Stomach (tissue), 9 donors: ENCODE measurements around the gene WASF2. TPM values are rescaled to one million over a fixed set of nuclear protein-coding genes. Genes with fewer than 3 reads are reported as not detected.
A peak's percentile ranks its signal among the peaks of the same experiment; 100 is the strongest.

Experiments
- DNase-seq, 2 donors: peaks; one replicate each; pipeline versions ENCODE4 v3.0.0 to v3.0.0-alpha.2; 2013 to 2019
- H3K27ac ChIP-seq, 5 donors: fragments of 200-600 bp in 4 of 5; sonication (generic) in 4 of 5; one replicate each; pipeline ENCODE4 v1.5.1; 2013 to 2019; ENCODE audit warnings: mild to moderate bottlenecking in 1 of 5, moderate library complexity in 1 of 5
- H3K27me3 ChIP-seq, 3 donors: fragments of 200-600 bp; sonication (generic); one replicate each; pipeline ENCODE4 v1.5.1; 2017 to 2019; ENCODE audit warnings: mixed run types in 1 of 3
- H3K36me3 ChIP-seq, 4 donors: fragments of 200-600 bp; sonication (generic); 1 replicate in 3 of 4; 2 replicates in 1 of 4; pipeline ENCODE4 v1.5.1; 2016 to 2019
- H3K4me1 ChIP-seq, 4 donors: fragments of 200-600 bp; sonication (generic); one replicate each; pipeline ENCODE4 v1.5.1; 2016 to 2019
- H3K4me3 ChIP-seq, 4 donors: fragments of 200-600 bp; sonication (generic) in 3 of 4; one replicate each; pipeline ENCODE4 v1.5.1; 2016 to 2019; ENCODE audit warnings: mild to moderate bottlenecking in 1 of 4
- H3K9me3 ChIP-seq, 4 donors: fragments of 200-600 bp; sonication (generic); one replicate each; pipeline ENCODE4 v1.5.1; 2016 to 2019
- EP300 ChIP-seq: sonication (generic); formaldehyde crosslinking; IDR thresholded peaks from one replicate; pipeline ENCODE4 v1.6.1; 2017; ENCODE audit warnings: antibody characterized with exemption
- POLR2A ChIP-seq, 4 donors: fragments of 450-650 bp; IDR thresholded peaks; one replicate each; pipeline ENCODE4 v1.6.1; 2016; ENCODE audit warnings: antibody characterized with exemption in 4 of 4, control low read depth in 2 of 4, mild to moderate bottlenecking in 1 of 4, moderate library complexity in 1 of 4
- POLR2AphosphoS5 ChIP-seq, 3 donors: sonication (generic); formaldehyde crosslinking; IDR thresholded peaks; one replicate each; pipeline ENCODE4 v1.6.1; 2016; ENCODE audit warnings: antibody characterized with exemption in 3 of 3
- WGBS, 5 donors: extraction: QIAGEN DNeasy Blood & Tissue Kit in 3 of 5; methylation state at CpG; one replicate each; pipeline versions ENCODE4 v1.1.5 to v1.1.7; 2013 to 2018; 5-methylcytosine and 5-hydroxymethylcytosine counted together
- intact Hi-C: fragments of 100-400 bp; cut with DNase I; formaldehyde crosslinking; loops from one replicate; pipeline ENCODE4 v1.15.1; 2023; ENCODE audit warnings: low total_unique reads
- polyA plus RNA-seq, 3 donors: library from polyadenylated mRNA; stranded (reverse); fragments of 200-250 nt; gene quantifications; one replicate each; pipeline ENCODE4 v1.2.3, GENCODE V29; 2013
- total RNA-seq, 5 donors: library from RNA; depleted of rRNA; stranded (reverse); fragments of >200 nt; gene quantifications; one replicate each; pipeline versions ENCODE4 v1.1.0 to v1.2.3, GENCODE V29; 2014 to 2016
- TF ChIP-seq, protein P1 (sequence below), 7 experiments: fragments of 450-650 bp in 4 of 7; fragments of 200-600 bp in 3 of 7; sonication (generic) in 3 of 7; IDR thresholded peaks; one replicate each; pipeline ENCODE4 v1.5.1; 2016 to 2019; ENCODE audit warnings: antibody characterized with exemption in 7 of 7, control low read depth in 2 of 7, mild to moderate bottlenecking in 1 of 7
- donor health status: healthy with polysubstance abuse.
- donor health status: Bipolar disorder and iron deficiency.
- donor health status: healthy.

The WASF2 gene
- total and polyA plus RNA-seq, 8 donors, result 24.7 to 82.1 (median 54.7) TPM

DNA sequence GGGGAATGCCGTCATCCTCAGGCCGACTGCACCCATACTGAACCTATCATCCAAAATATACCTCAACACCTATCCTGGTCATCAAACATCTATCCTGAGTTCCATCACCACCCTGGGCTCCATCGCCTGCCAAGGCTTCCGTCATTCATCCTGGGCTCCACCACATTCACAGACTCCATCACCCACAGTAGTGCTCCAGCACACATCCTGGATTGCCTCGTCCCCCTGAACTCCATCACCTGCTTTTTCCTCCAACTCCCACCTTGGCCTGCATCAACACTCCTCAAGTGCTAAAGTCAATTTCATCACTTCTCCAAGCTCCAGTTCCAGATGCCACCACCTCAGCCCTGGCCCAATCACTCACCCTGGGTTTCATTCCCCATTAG is 131.0 kb downstream of the WASF2 start:
- intact Hi-C loops, result loop anchor here (5.0 kb wide), 1 partner anchor 33 kb away; the partner anchor contains the start of gene GPR3
- no peak overlapping the region for H3K27ac ChIP-seq
- no peak for DNase-seq
- H3K27me3 ChIP-seq, result no peaks in the 10 kb centered on the region
- H3K4me1 ChIP-seq, result peaks cover 17 to 43% (median 29%) of the 10 kb centered on the region in 4 donors
- H3K4me3 ChIP-seq, result no peak overlapping the region
- TF ChIP-seq EP300, result no peak
- TF ChIP-seq POLR2AphosphoS5 (IDR thresholded peaks at IDR 0.05), result no peak
- TF ChIP-seq, protein P1, sequence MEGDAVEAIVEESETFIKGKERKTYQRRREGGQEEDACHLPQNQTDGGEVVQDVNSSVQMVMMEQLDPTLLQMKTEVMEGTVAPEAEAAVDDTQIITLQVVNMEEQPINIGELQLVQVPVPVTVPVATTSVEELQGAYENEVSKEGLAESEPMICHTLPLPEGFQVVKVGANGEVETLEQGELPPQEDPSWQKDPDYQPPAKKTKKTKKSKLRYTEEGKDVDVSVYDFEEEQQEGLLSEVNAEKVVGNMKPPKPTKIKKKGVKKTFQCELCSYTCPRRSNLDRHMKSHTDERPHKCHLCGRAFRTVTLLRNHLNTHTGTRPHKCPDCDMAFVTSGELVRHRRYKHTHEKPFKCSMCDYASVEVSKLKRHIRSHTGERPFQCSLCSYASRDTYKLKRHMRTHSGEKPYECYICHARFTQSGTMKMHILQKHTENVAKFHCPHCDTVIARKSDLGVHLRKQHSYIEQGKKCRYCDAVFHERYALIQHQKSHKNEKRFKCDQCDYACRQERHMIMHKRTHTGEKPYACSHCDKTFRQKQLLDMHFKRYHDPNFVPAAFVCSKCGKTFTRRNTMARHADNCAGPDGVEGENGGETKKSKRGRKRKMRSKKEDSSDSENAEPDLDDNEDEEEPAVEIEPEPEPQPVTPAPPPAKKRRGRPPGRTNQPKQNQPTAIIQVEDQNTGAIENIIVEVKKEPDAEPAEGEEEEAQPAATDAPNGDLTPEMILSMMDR (IDR thresholded peaks at IDR 0.05), result no peak
- TF ChIP-seq POLR2A (IDR thresholded peaks at IDR 0.05), result no peak
- H3K9me3 ChIP-seq, result no peaks in the 10 kb centered on the region
- 93 to 99% (median 96%) methylated on average over 5 of the region's 5 CpGs for WGBS, 5 donors
- H3K36me3 ChIP-seq, result peaks cover 58 to 96% (median 92%) of the 10 kb centered on the region in 4 donors

DNA sequence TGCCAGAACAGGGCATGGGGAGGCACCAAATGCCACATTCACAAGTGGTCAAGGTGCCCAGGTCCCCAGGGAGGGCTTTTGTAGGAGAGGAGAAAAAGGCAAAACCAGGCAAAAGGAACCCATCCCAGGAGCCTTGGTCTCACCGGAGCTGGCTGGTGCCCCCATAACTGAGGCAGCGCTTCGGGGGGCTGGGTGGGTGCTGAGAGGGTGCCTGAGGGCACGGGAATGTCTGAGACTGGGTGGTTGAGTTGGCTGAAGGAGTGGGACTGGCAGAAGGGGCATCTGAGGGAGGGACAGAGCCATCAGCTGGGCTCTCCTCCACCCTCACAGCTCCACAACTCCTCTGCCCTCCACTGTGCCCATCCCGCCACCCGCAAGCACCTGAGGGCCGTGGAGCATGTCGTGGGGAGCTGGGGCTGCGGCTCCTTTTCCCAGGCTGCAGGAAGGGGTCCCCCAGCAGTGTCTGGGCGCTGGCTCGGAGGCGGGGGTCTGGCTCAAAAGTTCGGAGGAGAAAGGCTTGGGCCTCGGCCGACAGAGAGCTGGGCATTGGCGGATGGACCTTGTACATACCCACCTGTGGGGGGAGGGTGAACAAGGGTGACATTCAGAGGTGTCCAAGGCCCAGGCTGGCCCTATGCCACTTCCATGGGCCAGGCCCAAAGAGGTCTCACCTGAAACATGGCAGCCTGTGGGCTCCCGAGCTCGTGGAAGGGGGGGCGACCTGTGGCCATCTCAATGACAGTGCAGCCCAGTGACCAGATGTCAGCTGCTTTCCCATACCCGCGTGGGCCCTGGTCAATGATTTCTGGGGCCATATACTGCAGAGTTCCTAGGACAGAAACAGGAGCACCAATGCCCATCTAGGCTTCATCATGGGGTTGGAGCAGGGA is 131.7 kb downstream of the WASF2 start:
- Histone ChIP-seq H3K4me1 (peaks cover 16 to 39% (median 29%) of the 10 kb centered on the region in 4 donors), H3K4me3 (peak overlapping the region in 1 of 4 donors; percentile 47), H3K9me3 (no peaks in the 10 kb centered on the region), H3K36me3 (peaks cover 51 to 96% (median 92%) of the 10 kb centered on the region in 4 donors), H3K27me3 (no peaks in the 10 kb centered on the region), H3K27ac (peak overlapping the region in 1 of 5 donors; percentile 71)
- intact Hi-C loops, result loop anchor here (5.0 kb wide), 1 partner anchor 34 kb away; the partner anchor contains the start of gene GPR3
- TF ChIP-seq POLR2AphosphoS5 (IDR thresholded peaks at IDR 0.05), result no peak
- no peak for TF ChIP-seq POLR2A (IDR thresholded peaks at IDR 0.05)
- no peak for TF ChIP-seq EP300
- TF ChIP-seq, protein P1 (IDR thresholded peaks at IDR 0.05), result no peak
- WGBS, 5 donors, result 90 to 96% (median 94%) methylated on average over 17 to 21 of the region's 21 CpGs
- no peak for DNase-seq

DNA sequence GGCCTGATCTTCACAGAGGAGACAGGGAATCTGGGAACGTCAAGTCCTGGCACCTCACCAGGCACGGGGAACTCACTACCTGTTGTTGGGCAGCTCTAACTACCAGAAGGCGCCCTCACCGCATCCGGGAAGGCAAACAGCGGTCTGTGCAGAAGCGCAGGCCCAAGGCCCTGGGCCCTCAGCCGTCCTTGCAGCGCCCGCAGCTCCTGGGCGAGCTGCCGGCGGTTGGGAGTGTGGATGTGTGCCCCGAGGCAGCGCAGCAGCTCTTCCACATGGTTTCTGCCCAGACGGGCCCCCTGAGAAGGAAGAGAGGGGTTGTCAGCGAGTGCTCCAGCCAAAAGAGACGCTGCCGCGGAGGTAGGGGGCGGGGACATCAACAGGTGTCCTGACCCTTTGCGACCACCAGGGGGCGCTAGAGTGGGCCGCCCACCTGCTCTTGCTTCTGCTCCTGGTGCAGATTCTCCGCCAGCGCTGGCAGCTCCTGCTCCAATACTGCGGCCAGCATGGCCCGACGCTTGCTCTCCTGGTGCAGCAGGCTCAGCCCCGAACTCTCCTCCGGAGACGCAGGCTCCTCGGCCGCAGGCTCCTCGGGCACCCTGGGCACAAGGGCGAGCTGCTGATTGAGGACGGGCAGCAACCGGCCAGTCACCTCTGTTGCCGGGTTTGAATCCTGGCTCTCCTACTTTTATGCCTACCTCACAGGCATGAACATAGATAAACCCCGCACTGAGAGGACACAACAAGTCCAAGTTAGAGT is 132.5 kb downstream of the WASF2 start:
- 15 to 28% (median 25%) methylated on average over 13 to 40 of the region's 40 CpGs for WGBS, 5 donors
- peaks cover 49 to 94% (median 88%) of the 10 kb centered on the region in 4 donors for H3K36me3 ChIP-seq
- peaks cover 16 to 39% (median 29%) of the 10 kb centered on the region in 4 donors for H3K4me1 ChIP-seq
- peak overlapping the region; percentile 45 to 82 (median 69) for H3K27ac ChIP-seq
- H3K27me3 ChIP-seq, result no peaks in the 10 kb centered on the region
- TF ChIP-seq POLR2AphosphoS5 (IDR thresholded peaks at IDR 0.05), result peak in 1 of 3 donors; percentile 62
- TF ChIP-seq EP300, result no peak
- TF ChIP-seq POLR2A (IDR thresholded peaks at IDR 0.05), result no peak
- TF ChIP-seq, protein P1 (IDR thresholded peaks at IDR 0.05), result peak in 6 of 7 experiments; percentile 46 to 100 (median 94)
- intact Hi-C loops, result loop anchor here (5.0 kb wide), 1 partner anchor 35 kb away; the partner anchor contains the start of gene GPR3
- peak; percentile 87 to 92 for DNase-seq
- no peaks in the 10 kb centered on the region for H3K9me3 ChIP-seq
- peak overlapping the region; percentile 29 to 47 (median 34) for H3K4me3 ChIP-seq
